Caco-2 (cell line): ENCODE results near the gene NUDT16. TPM values are rescaled to one million over a fixed set of nuclear protein-coding genes. Genes with fewer than 3 reads are reported as not detected.

Source experiments
- BruUV-seq: library from RNA; stranded (reverse); fragments of 400-500 nt; replicated peaks from 2 replicates; lab custom pipeline; 2021; lab: Mats Ljungman, UMichigan
- CTCF ChIA-PET: fragments of 300-600 bp; sonication (Branson Sonifier 250); formaldehyde crosslinking; loops from one replicate; lab custom pipeline; 2022; ENCODE audit warnings: antibody characterized with exemption; lab: Charles Lee
- POLR2A ChIA-PET: fragments of 300-600 bp; sonication (Branson Sonifier 250); formaldehyde crosslinking; loops from one replicate; lab custom pipeline; 2022; ENCODE audit warnings: antibody characterized with exemption; lab: Charles Lee
- DNase-seq, 2 experiments: peaks; one replicate each; pipeline versions ENCODE4 v3.0.0 to v3.0.0-alpha.2; 2020 to 2022
- H3K27me3 ChIP-seq: replicated peaks from 2 replicates; pipeline ENCODE4 v1.6.0; 2011; ENCODE audit warnings: low read length; ENCODE audit not compliant: control insufficient read depth, insufficient read depth
- H3K36me3 ChIP-seq: 2 replicates; pipeline ENCODE4 v1.5.1; 2011; ENCODE audit warnings: low read length; ENCODE audit not compliant: control insufficient read depth, insufficient read depth
- H3K4me1 ChIP-seq: fragments of 250-450 bp; sonication (Bioruptor Pico); 2 replicates; pipeline ENCODE4 v1.5.1; 2020; ENCODE audit warnings: mild to moderate bottlenecking
- H3K4me3 ChIP-seq: 2 replicates; pipeline ENCODE4 v1.5.1; 2011; ENCODE audit warnings: low read depth, mild to moderate bottlenecking, control low read depth, low read length
- H3K9me3 ChIP-seq: fragments of 250-450 bp; sonication (Bioruptor Pico); 2 replicates; pipeline ENCODE4 v1.5.1; 2020; ENCODE audit warnings: mild to moderate bottlenecking, moderate library complexity
- H3K27ac Mint-ChIP-seq: one replicate; pipeline ENCODE4 v1.8.0; 2022; ENCODE audit warnings: mixed read lengths; ENCODE audit not compliant: unreplicated experiment
- H3K27me3 Mint-ChIP-seq: one replicate; pipeline ENCODE4 v1.8.0; 2022; ENCODE audit warnings: mixed read lengths; ENCODE audit not compliant: insufficient read depth, unreplicated experiment
- H3K36me3 Mint-ChIP-seq: one replicate; pipeline ENCODE4 v1.8.0; 2022; ENCODE audit warnings: mild to moderate bottlenecking, mixed read lengths; ENCODE audit not compliant: insufficient read depth, unreplicated experiment
- H3K4me1 Mint-ChIP-seq: one replicate; pipeline ENCODE4 v1.8.0; 2022; ENCODE audit warnings: low read depth, mixed read lengths; ENCODE audit not compliant: unreplicated experiment
- H3K4me3 Mint-ChIP-seq: one replicate; pipeline ENCODE4 v1.8.0; 2022; ENCODE audit warnings: mild to moderate bottlenecking, moderate library complexity, mixed read lengths; ENCODE audit not compliant: unreplicated experiment
- H3K9me3 Mint-ChIP-seq: one replicate; pipeline ENCODE4 v1.8.0; 2022; ENCODE audit warnings: mixed read lengths; ENCODE audit not compliant: unreplicated experiment
- CTCF ChIP-seq, 2 experiments: fragments of 200-600 bp in 1 of 2; IDR thresholded peaks; 1 replicate in 1 of 2; 2 replicates in 1 of 2; pipeline versions ENCODE4 v1.5.1 to v1.8.0; 2011 to 2022; ENCODE audit warnings: antibody characterized with exemption in 1 of 2, control low read depth in 1 of 2, inconsistent platforms in 1 of 2, low read depth in 1 of 2, low read length in 1 of 2, mild to moderate bottlenecking in 1 of 2, moderate library complexity in 1 of 2; ENCODE audit not compliant: insufficient read depth in 1 of 2, severe bottlenecking in 1 of 2, unreplicated experiment in 1 of 2
- intact Hi-C: fragments of 100-400 bp; cut with micrococcal nuclease; formaldehyde crosslinking; loops from one replicate; pipeline ENCODE4 v1.10.0; 2022; ENCODE audit not compliant: unreplicated experiment
- total RNA-seq: library from RNA; stranded (reverse); gene quantifications from 2 replicates; pipeline ENCODE4 v1.2.3, GENCODE V29; 2022

The NUDT16 gene
- total RNA-seq, 1 experiment from 2014 or later, result 16.6 TPM

GRCh38 chr3:131402391-131403039 is 20.9 kb downstream of the NUDT16 start:
- CTCF ChIA-PET, result no interaction called here
- intact Hi-C loops, result no loop called here
- DNase-seq, result no peak

GRCh38 chr3:131403216-131403895 is 21.8 kb downstream of the NUDT16 start:
- CTCF ChIA-PET, result no interaction called here
- peaks cover 6% of the 10 kb centered on the region for H3K27me3 Mint-ChIP-seq
- Histone ChIP-seq H3K4me1 (no peaks in the 10 kb centered on the region), H3K27me3 (no peaks in the 10 kb centered on the region), H3K9me3 (no peaks in the 10 kb centered on the region), H3K4me3 (no peak overlapping the region), H3K36me3 (no peaks in the 10 kb centered on the region)
- H3K36me3 Mint-ChIP-seq, result no peaks in the 10 kb centered on the region
- POLR2A ChIA-PET, result no interaction called here
- H3K4me3 Mint-ChIP-seq, result no peak overlapping the region
- no peak for DNase-seq
- intact Hi-C loops, result no loop called here
- no peak overlapping the region for H3K27ac Mint-ChIP-seq
- BruUV-seq, result no TSS peak
- H3K4me1 Mint-ChIP-seq, result no peaks in the 10 kb centered on the region
- H3K9me3 Mint-ChIP-seq, result no peaks in the 10 kb centered on the region
- no peak for TF ChIP-seq CTCF (IDR thresholded peaks at IDR 0.05; ENCODE audit: insufficient read depth in 1 of 2, low read depth in 1 of 2, low read length in 1 of 2, severe bottlenecking in 1 of 2, unreplicated experiment in 1 of 2)

More at GRCh38 chr3:131402391-131403039, 20.9 kb downstream of the NUDT16 start:
- no peaks in the 10 kb centered on the region for H3K36me3 ChIP-seq
- Mint-ChIP-seq H3K9me3 (no peaks in the 10 kb centered on the region), H3K36me3 (no peaks in the 10 kb centered on the region), H3K4me1 (no peaks in the 10 kb centered on the region), H3K27me3 (peaks cover 3% of the 10 kb centered on the region), H3K27ac (no peak overlapping the region), H3K4me3 (no peak overlapping the region)
- H3K4me3 ChIP-seq, result no peak overlapping the region
- H3K27me3 ChIP-seq, result no peaks in the 10 kb centered on the region
- no peaks in the 10 kb centered on the region for H3K9me3 ChIP-seq
- no TSS peak for BruUV-seq
- H3K4me1 ChIP-seq, result no peaks in the 10 kb centered on the region
- POLR2A ChIA-PET, result no interaction called here
- no peak for TF ChIP-seq CTCF (IDR thresholded peaks at IDR 0.05; ENCODE audit: insufficient read depth in 1 of 2, low read depth in 1 of 2, low read length in 1 of 2, severe bottlenecking in 1 of 2, unreplicated experiment in 1 of 2)

GRCh38 chr3:131405411-131405810 is 23.8 kb downstream of the NUDT16 start:
- no peaks in the 10 kb centered on the region for H3K9me3 Mint-ChIP-seq

More at GRCh38 chr3:131405411-131405810, 23.8 kb downstream of the NUDT16 start:
- no TSS peak for BruUV-seq
- DNase-seq, result no peak
- Histone ChIP-seq H3K4me1 (no peaks in the 10 kb centered on the region), H3K9me3 (no peaks in the 10 kb centered on the region), H3K36me3 (no peaks in the 10 kb centered on the region), H3K4me3 (no peak overlapping the region), H3K27me3 (no peaks in the 10 kb centered on the region)
- peaks cover 6% of the 10 kb centered on the region for H3K27me3 Mint-ChIP-seq
- ChIA-PET CTCF (no interaction called here), POLR2A (no interaction called here)
- TF ChIP-seq CTCF (IDR thresholded peaks at IDR 0.05; ENCODE audit: insufficient read depth in 1 of 2, low read depth in 1 of 2, low read length in 1 of 2, severe bottlenecking in 1 of 2, unreplicated experiment in 1 of 2), result no peak
- intact Hi-C loops, result no loop called here
- no peak overlapping the region for H3K4me3 Mint-ChIP-seq
- H3K4me1 Mint-ChIP-seq, result no peaks in the 10 kb centered on the region
- no peak overlapping the region for H3K27ac Mint-ChIP-seq
- H3K36me3 Mint-ChIP-seq, result no peaks in the 10 kb centered on the region
